ENCODE measurements around the gene GFRA3. TPM values are rescaled to one million over a fixed set of nuclear protein-coding genes. Genes with fewer than 3 reads are reported as not detected.

Gene GFRA3
- total RNA-seq, 1 donor from 2014 or later: not detected

DNA sequence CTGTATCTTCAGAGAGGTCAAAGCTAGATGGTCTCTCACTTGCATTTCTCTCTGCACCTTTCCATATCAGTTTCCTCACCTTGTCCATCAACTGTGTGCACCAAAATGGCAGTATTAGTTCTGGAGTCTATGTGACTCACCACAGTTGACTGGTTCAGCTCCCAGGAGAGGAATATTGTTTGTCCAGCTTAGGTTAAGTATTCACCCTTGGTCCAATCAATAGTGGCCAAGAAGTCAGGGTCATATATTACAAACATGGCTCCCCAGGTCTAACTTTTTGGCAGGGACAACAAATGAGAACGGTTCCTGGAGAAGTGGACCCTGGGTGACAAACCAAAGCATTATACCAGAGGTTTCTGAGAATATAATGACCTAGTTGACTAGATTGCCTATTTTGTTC lies 36.4 kb downstream of the GFRA3 start:
- Histone ChIP-seq H3K27me3 (no peaks in the 10 kb centered on the region), H3K27ac (no peak overlapping the region), H3K9me3 (no peaks in the 10 kb centered on the region), H3K4me3 (no peak overlapping the region), H3K4me1 (peaks cover 0 to 4% of the 10 kb centered on the region in 2 donors), H3K36me3 (no peaks in the 10 kb centered on the region)
- intact Hi-C loops (cut with DNase I): no loop called here
- DNase-seq (ENCODE audit: low spot score in 2 of 2): no peak
- TF ChIP-seq, protein P1, sequence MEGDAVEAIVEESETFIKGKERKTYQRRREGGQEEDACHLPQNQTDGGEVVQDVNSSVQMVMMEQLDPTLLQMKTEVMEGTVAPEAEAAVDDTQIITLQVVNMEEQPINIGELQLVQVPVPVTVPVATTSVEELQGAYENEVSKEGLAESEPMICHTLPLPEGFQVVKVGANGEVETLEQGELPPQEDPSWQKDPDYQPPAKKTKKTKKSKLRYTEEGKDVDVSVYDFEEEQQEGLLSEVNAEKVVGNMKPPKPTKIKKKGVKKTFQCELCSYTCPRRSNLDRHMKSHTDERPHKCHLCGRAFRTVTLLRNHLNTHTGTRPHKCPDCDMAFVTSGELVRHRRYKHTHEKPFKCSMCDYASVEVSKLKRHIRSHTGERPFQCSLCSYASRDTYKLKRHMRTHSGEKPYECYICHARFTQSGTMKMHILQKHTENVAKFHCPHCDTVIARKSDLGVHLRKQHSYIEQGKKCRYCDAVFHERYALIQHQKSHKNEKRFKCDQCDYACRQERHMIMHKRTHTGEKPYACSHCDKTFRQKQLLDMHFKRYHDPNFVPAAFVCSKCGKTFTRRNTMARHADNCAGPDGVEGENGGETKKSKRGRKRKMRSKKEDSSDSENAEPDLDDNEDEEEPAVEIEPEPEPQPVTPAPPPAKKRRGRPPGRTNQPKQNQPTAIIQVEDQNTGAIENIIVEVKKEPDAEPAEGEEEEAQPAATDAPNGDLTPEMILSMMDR (IDR thresholded peaks at IDR 0.05): no peak

DNA sequence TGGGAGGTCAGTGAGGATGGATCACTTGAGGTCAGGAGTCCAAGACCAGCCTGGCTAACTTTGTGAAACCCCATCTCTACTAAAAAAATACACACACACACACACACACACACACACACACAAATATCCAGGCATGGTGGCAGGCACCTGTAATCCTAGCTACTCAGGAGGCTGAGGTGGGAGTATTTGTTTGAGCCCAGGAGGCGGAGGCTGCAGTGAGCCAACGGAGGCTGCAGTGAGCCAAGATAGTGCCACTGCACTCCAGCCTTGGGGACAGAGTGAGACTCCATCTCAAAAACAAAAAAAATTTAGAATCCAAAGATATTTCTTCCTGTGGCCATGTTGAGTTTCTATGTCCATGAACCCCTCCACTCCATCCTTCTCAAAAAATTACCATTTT lies 39.8 kb downstream of the GFRA3 start:
- Histone ChIP-seq H3K27ac (no peak overlapping the region), H3K27me3 (no peaks in the 10 kb centered on the region), H3K36me3 (no peaks in the 10 kb centered on the region), H3K4me1 (no peaks in the 10 kb centered on the region), H3K9me3 (no peaks in the 10 kb centered on the region), H3K4me3 (no peak overlapping the region)
- DNase-seq (ENCODE audit: low spot score in 2 of 2): no peak
- TF ChIP-seq, protein P1 (IDR thresholded peaks at IDR 0.05): no peak
- intact Hi-C loops (cut with DNase I): no loop called here

DNA sequence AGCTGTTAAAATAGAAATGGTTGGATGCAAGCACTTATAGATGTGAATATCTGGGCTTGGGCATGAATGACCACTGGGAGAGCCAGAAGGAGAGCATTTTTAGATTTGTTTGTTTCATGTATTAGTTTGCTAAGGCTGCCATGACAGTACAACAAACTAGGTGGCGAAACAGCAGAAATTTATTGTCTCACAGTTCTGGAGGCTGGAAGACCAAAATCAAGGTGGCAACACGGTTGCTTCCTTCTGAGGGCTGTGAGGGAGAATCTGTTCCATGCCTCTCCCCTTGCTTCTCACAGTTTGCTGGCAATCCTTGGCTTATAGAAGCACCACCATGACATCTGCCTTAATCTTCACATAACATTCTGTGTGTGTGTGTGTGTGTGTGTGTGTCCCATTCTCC lies 41.1 kb downstream of the GFRA3 start:
- intact Hi-C loops (cut with DNase I): no loop called here
- no peak overlapping the region for H3K27ac ChIP-seq
- no peak overlapping the region for H3K4me3 ChIP-seq
- no peak for DNase-seq (ENCODE audit: low spot score in 2 of 2)
- no peaks in the 10 kb centered on the region for H3K4me1 ChIP-seq
- H3K36me3 ChIP-seq: no peaks in the 10 kb centered on the region
- H3K27me3 ChIP-seq: no peaks in the 10 kb centered on the region
- no peaks in the 10 kb centered on the region for H3K9me3 ChIP-seq
- TF ChIP-seq, protein P1 (IDR thresholded peaks at IDR 0.05): no peak

DNA sequence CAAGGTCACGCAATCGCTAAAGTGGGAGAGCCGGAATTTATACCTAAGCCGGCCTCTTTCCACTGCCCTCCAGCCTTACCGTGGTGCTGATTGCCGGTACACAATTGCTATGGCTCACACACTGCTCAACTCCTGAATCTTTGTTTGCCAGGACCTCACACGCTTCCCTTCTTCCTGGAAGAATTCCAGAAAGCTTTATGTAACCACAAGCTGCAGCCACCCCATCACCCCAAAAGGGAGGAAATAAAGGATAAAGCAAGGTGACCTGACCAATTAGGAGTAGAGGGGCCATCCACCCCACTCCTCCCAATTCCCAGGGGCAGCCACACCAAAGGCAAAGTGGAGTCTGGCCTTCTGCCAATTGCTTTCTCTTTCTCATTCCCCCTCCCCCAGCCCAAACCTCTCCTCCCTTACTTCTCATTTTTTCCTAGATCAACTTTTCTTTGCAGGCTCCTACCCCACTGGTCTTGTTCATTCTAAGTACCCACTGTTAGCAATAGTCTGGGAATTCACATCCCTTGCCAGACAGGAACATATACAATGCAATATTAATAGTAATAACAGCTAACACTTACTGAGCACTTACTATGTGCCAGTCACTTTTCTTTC lies 43.3 kb downstream of the GFRA3 start:
- H3K4me1 ChIP-seq: no peaks in the 10 kb centered on the region
- H3K36me3 ChIP-seq: no peaks in the 10 kb centered on the region
- no peak overlapping the region for H3K27ac ChIP-seq
- no peaks in the 10 kb centered on the region for H3K27me3 ChIP-seq
- H3K9me3 ChIP-seq: peaks cover 0 to 3% of the 10 kb centered on the region in 2 donors
- DNase-seq (ENCODE audit: low spot score in 2 of 2): no peak
- intact Hi-C loops (cut with DNase I): no loop called here
- H3K4me3 ChIP-seq: no peak overlapping the region
- TF ChIP-seq, protein P1 (IDR thresholded peaks at IDR 0.05): no peak

DNA sequence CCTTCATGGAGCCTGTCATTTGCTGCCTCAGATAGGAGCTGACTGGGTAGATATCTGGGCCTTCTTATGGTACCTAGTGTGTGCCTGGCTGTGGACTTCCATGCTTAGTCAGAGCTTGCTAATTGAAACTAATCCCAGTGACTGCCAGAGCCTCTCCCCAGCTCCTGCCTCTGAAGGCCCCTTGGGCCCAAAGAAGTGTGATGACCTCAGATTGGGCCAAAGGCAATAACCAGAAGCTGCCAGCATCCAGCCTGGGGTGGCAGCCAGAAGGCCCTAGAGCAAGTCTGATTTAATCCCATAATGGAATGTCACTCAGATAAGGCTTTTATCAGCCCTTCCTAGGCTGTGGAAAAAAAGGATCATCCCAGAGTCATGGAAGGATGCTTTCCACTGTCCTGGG lies 44.2 kb downstream of the GFRA3 start:
- DNase-seq (ENCODE audit: low spot score in 2 of 2): no peak
- peaks cover 0 to 3% of the 10 kb centered on the region in 2 donors for H3K9me3 ChIP-seq
- no peak overlapping the region for H3K4me3 ChIP-seq
- no peaks in the 10 kb centered on the region for H3K36me3 ChIP-seq
- TF ChIP-seq, protein P1 (IDR thresholded peaks at IDR 0.05): no peak
- no peak overlapping the region for H3K27ac ChIP-seq
- no peaks in the 10 kb centered on the region for H3K4me1 ChIP-seq
- no peaks in the 10 kb centered on the region for H3K27me3 ChIP-seq
- intact Hi-C loops (cut with DNase I): no loop called here

DNA sequence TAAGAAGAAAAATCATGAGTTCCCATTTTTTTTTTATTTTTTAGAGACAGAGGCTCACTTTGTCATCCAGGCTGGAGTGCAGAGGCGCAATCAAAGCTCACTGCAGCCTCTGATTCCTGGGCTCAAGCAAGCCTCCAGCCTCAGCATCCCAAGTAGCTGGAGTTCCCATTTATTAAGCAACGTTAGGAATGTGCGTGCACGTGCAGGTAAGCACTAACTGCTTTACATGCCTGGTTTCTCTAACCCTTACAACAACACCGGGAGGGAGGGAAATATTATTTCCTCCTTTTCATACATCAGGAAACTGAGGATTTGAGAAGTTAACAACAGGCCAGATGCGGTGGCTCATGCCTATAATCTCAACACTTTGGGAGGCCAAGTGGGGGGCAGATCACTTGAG lies 45.0 kb downstream of the GFRA3 start:
- H3K4me3 ChIP-seq: no peak overlapping the region
- H3K36me3 ChIP-seq: no peaks in the 10 kb centered on the region
- peaks cover 0 to 3% of the 10 kb centered on the region in 2 donors for H3K9me3 ChIP-seq
- intact Hi-C loops (cut with DNase I): no loop called here
- TF ChIP-seq, protein P1 (IDR thresholded peaks at IDR 0.05): no peak
- no peak overlapping the region for H3K27ac ChIP-seq
- H3K4me1 ChIP-seq: no peaks in the 10 kb centered on the region
- H3K27me3 ChIP-seq: no peaks in the 10 kb centered on the region
- no peak for DNase-seq (ENCODE audit: low spot score in 2 of 2)
